ENCODE results near the gene CSNK1D. TPM values are rescaled to one million over a fixed set of nuclear protein-coding genes. Genes with fewer than 3 reads are reported as not detected.
"Not testable (repeated sequence)": the region's sequence is repeated elsewhere in the genome, so short reads cannot be mapped to it uniquely, and the experiment has no call there.

Gene CSNK1D
- total RNA-seq, 1 donor: 57.0 TPM

- no peak for TF ChIP-seq CTCF (IDR thresholded peaks at IDR 0.05; ENCODE audit: insufficient read depth, low read depth, low read length)
- H3K4me3 ChIP-seq (ENCODE audit: low read depth, low read length): no peak overlapping the region
- DNase-seq (ENCODE audit: low read depth): no peak
These were observed 11.2 kb downstream of the CSNK1D start for GRCh38 chr17:82262344-82262743.

GRCh38 chr17:82259972-82260961 lies 13.2 kb downstream of the CSNK1D start:
- H3K4me3 ChIP-seq (ENCODE audit: low read depth, low read length); DNase-seq (ENCODE audit: low read depth): not testable (repeated sequence)

GRCh38 chr17:82258555-82258954 lies 14.9 kb downstream of the CSNK1D start:
- no peak overlapping the region for H3K4me3 ChIP-seq (ENCODE audit: low read depth, low read length)
- DNase-seq (ENCODE audit: low read depth): no peak
- TF ChIP-seq CTCF (IDR thresholded peaks at IDR 0.05; ENCODE audit: insufficient read depth, low read depth, low read length): no peak

- no peak for TF ChIP-seq CTCF (IDR thresholded peaks at IDR 0.05; ENCODE audit: insufficient read depth, low read depth, low read length)
- peak; percentile 48 for DNase-seq (ENCODE audit: low read depth)
- no peak overlapping the region for H3K4me3 ChIP-seq (ENCODE audit: low read depth, low read length)
These were observed 16.0 kb downstream of the CSNK1D start for GRCh38 chr17:82257473-82257872.

- TF ChIP-seq CTCF (IDR thresholded peaks at IDR 0.05; ENCODE audit: insufficient read depth, low read depth, low read length): no peak
- no peak for DNase-seq (ENCODE audit: low read depth)
- no peak overlapping the region for H3K4me3 ChIP-seq (ENCODE audit: low read depth, low read length)
These were observed 17.1 kb downstream of the CSNK1D start for GRCh38 chr17:82256242-82256885.

- H3K4me3 ChIP-seq (ENCODE audit: low read depth, low read length): no peak overlapping the region
- no peak for TF ChIP-seq CTCF (IDR thresholded peaks at IDR 0.05; ENCODE audit: insufficient read depth, low read depth, low read length)
- DNase-seq (ENCODE audit: low read depth): no peak
These were observed 18.0 kb downstream of the CSNK1D start for GRCh38 chr17:82255402-82255972.

GRCh38 chr17:82254746-82255145 lies 18.8 kb downstream of the CSNK1D start:
- not testable (repeated sequence) for H3K4me3 ChIP-seq (ENCODE audit: low read depth, low read length); DNase-seq (ENCODE audit: low read depth)

GRCh38 chr17:82254096-82254495 lies 19.4 kb downstream of the CSNK1D start:
- not testable (repeated sequence) for H3K4me3 ChIP-seq (ENCODE audit: low read depth, low read length); DNase-seq (ENCODE audit: low read depth)
